HUDEP-2 (cell line): ENCODE results near the gene DOK6.
"Not testable (repeated sequence)": the region's sequence is repeated elsewhere in the genome, so short reads cannot be mapped to it uniquely, and the experiment has no call there.

ENCODE experiments used
- DNase-seq, 76 experiments: peaks; one replicate each; lab custom pipeline; 2025; ENCODE audit not compliant: unreplicated experiment in 76 of 76; lab: John Stamatoyannopoulos, UW

DOK6 gene

GRCh38 chr18:69843015-69843414 lies 442.3 kb downstream of the DOK6 start:
- DNase-seq, result no peak

GRCh38 chr18:69844656-69845055 lies 444.0 kb downstream of the DOK6 start:
- DNase-seq, result no peak

GRCh38 chr18:69845593-69846506 lies 445.2 kb downstream of the DOK6 start:
- no peak for DNase-seq

GRCh38 chr18:69853051-69853450 lies 452.4 kb downstream of the DOK6 start:
- no peak for DNase-seq

- no peak for DNase-seq
These were observed 453.8 kb downstream of the DOK6 start for GRCh38 chr18:69854455-69854854.

GRCh38 chr18:69858897-69859296 lies 458.2 kb downstream of the DOK6 start:
- no peak for DNase-seq

GRCh38 chr18:69864802-69865201 lies 464.1 kb downstream of the DOK6 start:
- DNase-seq, result not testable (repeated sequence)

GRCh38 chr18:69865776-69866175 lies 465.1 kb downstream of the DOK6 start:
- DNase-seq, result no peak

GRCh38 chr18:69866212-69866611 lies 465.5 kb downstream of the DOK6 start:
- no peak for DNase-seq

GRCh38 chr18:69870736-69871135 lies 470.0 kb downstream of the DOK6 start:
- no peak for DNase-seq

GRCh38 chr18:69871363-69871762 lies 470.7 kb downstream of the DOK6 start:
- no peak for DNase-seq

GRCh38 chr18:69872661-69873060 lies 472.0 kb downstream of the DOK6 start:
- DNase-seq, result no peak

- no peak for DNase-seq
These were observed 473.4 kb downstream of the DOK6 start for GRCh38 chr18:69874058-69874457.

GRCh38 chr18:69876490-69876889 lies 475.8 kb downstream of the DOK6 start:
- DNase-seq, result no peak

GRCh38 chr18:69878213-69878933 lies 477.7 kb downstream of the DOK6 start:
- DNase-seq, result no peak

GRCh38 chr18:69879051-69879450 lies 478.4 kb downstream of the DOK6 start:
- not testable (repeated sequence) for DNase-seq

GRCh38 chr18:69880083-69880482 lies 479.4 kb downstream of the DOK6 start:
- DNase-seq, result no peak

GRCh38 chr18:69882965-69883668 lies 482.4 kb downstream of the DOK6 start:
- no peak for DNase-seq

GRCh38 chr18:69883781-69884180 lies 483.1 kb downstream of the DOK6 start:
- no peak for DNase-seq

GRCh38 chr18:69885355-69885754 lies 484.7 kb downstream of the DOK6 start:
- DNase-seq, result no peak

- no peak for DNase-seq
These were observed 485.3 kb downstream of the DOK6 start for GRCh38 chr18:69885841-69886531.
